ENCODE measurements around the gene MRPS15.

Gene MRPS15

DNA sequence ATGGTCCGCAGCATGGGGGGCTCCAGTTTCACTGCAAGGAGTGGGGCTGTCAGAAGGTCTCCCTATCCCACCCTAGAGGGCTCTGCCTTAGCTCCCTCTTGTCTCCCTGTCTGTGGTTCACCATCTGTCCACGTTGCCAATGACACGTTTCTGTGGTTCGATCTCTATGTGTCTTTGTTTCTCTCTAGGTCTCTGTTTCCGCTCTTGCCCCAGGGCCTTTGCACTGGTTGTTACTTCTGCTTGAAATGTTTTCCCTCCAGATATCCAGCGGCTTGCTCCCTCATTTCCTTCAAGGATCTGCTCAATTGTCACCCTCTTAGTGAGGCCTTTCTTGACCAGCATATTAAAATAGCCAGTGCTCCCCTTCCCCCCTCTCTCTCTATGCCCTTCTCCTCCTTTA lies 8.5 kb upstream of the MRPS15 start:
- no peak overlapping the region for H3K4me3 ChIP-seq (ENCODE audit: low read depth, low read length)
- TF ChIP-seq, protein P1, sequence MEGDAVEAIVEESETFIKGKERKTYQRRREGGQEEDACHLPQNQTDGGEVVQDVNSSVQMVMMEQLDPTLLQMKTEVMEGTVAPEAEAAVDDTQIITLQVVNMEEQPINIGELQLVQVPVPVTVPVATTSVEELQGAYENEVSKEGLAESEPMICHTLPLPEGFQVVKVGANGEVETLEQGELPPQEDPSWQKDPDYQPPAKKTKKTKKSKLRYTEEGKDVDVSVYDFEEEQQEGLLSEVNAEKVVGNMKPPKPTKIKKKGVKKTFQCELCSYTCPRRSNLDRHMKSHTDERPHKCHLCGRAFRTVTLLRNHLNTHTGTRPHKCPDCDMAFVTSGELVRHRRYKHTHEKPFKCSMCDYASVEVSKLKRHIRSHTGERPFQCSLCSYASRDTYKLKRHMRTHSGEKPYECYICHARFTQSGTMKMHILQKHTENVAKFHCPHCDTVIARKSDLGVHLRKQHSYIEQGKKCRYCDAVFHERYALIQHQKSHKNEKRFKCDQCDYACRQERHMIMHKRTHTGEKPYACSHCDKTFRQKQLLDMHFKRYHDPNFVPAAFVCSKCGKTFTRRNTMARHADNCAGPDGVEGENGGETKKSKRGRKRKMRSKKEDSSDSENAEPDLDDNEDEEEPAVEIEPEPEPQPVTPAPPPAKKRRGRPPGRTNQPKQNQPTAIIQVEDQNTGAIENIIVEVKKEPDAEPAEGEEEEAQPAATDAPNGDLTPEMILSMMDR (IDR thresholded peaks at IDR 0.05; ENCODE audit: borderline replicate concordance, insufficient read depth, low read depth, low read length): no peak

DNA sequence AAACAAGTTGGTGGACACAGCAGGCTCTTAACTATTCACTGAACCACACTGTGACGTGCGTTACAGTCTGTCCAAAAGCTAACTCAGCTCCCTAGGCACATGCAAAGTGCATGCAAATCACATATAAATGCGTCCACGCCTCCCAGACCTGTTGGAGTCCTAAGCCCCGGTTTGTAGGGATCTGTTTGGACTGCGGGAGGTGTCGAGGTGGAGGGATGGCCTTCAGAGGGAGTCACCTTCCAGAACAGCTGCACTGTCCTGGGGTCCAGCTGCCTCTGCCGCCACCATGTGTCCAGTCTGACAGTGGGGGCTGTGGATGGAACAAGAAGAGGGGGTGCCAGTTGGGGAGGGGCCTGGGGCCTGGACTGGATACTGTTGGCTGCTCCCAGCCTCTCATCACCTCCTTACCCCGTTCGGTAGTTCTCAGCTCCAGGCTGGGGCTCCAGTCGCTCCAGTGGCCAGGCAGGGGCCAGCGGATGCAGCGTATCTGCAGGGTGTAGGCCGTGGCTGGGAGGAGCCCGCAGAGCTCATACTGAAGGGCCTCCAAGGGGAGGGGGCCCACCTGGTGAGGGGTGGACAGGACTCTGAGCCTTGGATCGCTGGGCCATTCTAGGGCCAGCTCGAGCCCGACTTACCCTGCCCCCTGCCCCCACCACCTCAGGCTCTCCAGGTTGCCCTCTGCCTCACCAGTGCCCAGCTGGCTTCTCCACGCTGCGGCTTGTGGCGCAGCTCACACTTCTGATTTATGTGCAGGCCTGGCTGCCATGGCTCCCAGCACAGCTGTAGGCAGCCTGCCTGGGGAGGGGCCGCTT lies 7.9 kb upstream of the MRPS15 start:
- TF ChIP-seq, protein P1 (IDR thresholded peaks at IDR 0.05; ENCODE audit: borderline replicate concordance, insufficient read depth, low read depth, low read length): no peak

DNA sequence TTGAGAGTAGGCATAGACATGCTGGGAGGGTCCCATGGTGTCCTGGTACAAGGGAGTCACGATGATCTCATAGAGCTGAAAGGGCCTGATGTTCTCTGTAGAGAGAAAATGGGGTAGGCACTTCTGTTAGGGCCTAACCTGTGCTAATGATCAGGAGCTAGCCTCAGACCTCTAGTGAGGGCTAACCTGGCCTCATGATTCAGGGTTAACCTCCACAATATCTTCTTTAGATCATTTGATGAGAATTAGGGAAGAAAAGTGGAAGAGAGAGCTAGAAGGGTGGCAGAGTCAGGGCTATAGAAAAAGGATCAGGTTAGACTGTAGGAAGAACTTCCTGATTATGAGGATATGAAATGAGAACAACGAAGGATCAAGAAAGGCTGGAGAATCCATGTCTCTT lies 5.0 kb upstream of the MRPS15 start:
- TF ChIP-seq, protein P1 (IDR thresholded peaks at IDR 0.05; ENCODE audit: borderline replicate concordance, insufficient read depth, low read depth, low read length): no peak
- H3K4me3 ChIP-seq (ENCODE audit: low read depth, low read length): no peak overlapping the region

More for the DNA sequence above, 7.9 kb upstream of the MRPS15 start:
- no peak overlapping the region for H3K4me3 ChIP-seq (ENCODE audit: low read depth, low read length)

DNA sequence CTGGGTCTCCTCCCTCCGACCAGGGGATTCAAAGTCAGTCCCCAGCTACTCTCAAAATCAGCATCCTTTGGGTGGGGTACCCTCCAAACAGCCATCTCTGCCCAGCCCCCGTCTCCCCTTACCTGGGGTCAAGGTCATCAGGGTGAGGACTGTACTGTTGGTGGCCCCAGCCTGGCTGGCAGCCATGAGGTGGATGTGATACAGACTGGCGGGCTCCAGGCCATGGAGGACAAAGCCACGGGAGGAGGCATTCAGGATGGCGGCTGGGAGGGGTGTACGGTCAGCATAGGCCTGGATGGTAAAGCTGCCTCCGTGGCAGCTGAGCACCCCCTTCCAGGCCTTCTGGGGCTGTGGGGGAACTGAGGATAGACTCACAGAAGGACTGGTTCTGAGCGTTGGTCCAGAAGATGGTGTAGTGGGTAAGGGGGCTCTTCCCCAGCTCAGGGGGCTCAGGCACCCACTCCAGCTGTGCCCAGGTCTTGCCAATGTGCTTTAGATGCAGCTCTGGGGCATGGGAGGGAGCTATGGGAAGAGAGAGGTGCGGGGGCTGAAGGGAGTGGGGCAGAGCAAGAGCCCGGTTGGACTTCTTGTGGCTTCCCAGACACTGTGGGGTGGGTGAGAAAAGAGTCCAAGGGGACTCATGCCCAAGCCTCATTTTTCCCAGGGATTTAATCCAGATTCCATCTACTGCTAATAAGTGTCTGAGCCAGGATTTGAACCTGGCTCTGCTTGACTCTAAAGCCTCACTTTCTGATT lies 3.7 kb upstream of the MRPS15 start:
- TF ChIP-seq, protein P1 (IDR thresholded peaks at IDR 0.05; ENCODE audit: borderline replicate concordance, insufficient read depth, low read depth, low read length): no peak
- no peak overlapping the region for H3K4me3 ChIP-seq (ENCODE audit: low read depth, low read length)

DNA sequence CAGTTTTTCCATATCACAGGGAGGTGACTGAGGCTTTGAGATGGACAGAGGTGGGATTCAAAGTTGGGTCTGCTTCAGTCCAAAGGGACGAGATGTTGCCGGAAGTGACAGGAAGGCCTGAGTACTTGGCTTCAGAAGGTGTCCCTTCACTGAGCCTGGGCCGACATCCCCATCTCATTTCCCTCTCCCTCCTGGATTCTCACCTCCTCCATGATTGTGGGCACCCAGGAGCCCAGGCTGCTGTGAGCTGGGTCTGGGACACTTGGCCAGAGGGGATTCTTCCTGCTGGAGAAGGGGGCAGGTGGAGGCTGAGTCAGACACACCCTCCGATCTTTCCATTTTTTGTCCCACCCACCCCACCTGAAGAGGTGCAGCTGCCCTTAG lies 2.8 kb upstream of the MRPS15 start:
- H3K4me3 ChIP-seq (ENCODE audit: low read depth, low read length): no peak overlapping the region
- TF ChIP-seq, protein P1 (IDR thresholded peaks at IDR 0.05; ENCODE audit: borderline replicate concordance, insufficient read depth, low read depth, low read length): no peak

DNA sequence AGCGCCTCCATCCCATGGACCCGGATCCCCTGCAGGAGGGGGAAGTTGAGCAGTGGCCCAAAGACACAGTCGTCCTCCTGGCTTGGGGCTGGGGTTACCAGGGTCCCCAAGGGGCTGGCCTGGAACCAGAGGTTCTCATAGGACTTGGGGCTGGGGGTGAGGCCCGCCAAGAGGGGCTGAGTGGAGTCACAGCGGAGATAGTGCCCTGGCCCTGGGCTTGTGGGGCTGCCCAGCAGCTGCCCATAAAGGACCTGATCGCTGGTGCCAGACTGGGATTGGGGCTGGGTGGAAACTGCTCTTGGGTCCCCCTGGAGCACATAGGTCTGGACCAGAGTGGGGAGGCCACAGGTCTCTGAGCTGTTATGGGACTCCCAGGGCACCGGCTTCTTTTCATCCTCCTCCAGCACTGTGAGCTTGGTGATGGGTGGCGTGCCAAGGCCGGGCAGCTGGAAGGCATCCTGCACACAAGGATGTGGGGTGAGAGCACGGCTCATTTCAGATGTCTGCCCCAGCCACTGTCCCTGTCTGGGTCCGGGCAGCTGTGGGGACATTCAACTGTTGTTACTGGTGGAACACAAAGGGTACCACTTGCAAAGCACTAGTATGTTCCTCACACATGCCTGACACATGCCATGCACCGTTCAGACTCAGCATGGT lies 2.3 kb upstream of the MRPS15 start:
- no peak overlapping the region for H3K4me3 ChIP-seq (ENCODE audit: low read depth, low read length)
- TF ChIP-seq, protein P1 (IDR thresholded peaks at IDR 0.05; ENCODE audit: borderline replicate concordance, insufficient read depth, low read depth, low read length): no peak

Data from GM12875 (cell line).